Measurements from ENCODE around the gene SRSF6. TPM values are rescaled to one million over a fixed set of nuclear protein-coding genes. Genes with fewer than 3 reads are reported as not detected.

SRSF6 gene
- total and polyA plus RNA-seq, 2 of the 4 experiments (the other 2 are of a cell fraction), result 72.4 to 134 TPM

DNA sequence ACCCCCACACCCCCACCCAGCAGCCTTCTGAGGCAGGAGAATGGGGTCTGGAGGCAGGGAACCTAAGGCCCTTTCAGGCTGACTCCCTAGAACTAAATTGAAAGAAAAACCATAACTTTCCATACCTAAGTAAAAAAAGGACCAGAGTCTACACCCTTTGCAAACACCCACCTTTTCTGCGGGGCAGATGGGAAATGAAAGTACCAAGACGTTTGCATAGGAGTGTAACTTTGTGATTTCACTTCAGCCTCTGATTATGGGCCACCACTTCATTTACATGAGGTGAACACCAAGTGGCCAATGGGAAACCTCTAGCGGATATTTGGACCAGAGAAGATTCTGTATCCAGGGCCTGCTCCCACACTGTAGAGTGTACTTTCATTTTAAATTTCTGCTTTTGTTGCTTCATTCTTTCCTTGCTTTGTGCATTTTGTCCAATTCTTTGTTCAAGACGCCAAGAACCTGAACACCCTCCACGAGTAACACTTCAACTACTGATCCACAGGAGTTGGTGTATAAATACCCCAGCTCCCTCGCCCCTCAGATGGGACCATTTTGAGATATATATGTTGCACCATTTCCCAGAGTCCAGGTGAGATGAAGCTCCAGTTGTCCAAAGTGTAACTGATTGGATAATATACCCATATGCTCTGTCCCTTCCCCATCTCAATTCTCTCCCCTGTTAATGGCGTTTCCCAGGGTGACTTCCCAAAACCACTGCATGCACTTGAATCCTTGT is 18.9 kb upstream of the SRSF6 start:
- intact Hi-C loops (cut with micrococcal nuclease) (no loop called here), in situ Hi-C loops (cut with MboI; ENCODE audit: low sequenced_read_pairs) (no loop called here), dilution Hi-C loops (cut with HindIII; ENCODE audit: low sequenced_read_pairs, unreplicated experiment) (no loop called here)
- Histone ChIP-seq H3K4me2 (ENCODE audit: low read depth, low read length) (no peak overlapping the region), H2AK9ac (replicated peaks; ENCODE audit: low read depth, low read length, poor library complexity) (no peak overlapping the region), H4K20me1 (ENCODE audit: insufficient read depth, low read length) (no peaks in the 10 kb centered on the region), H2BK120ac (ENCODE audit: low read depth, low read length) (no peak overlapping the region), H3K9me1 (ENCODE audit: insufficient read depth, low read length) (no peaks in the 10 kb centered on the region), H2AFZ (replicated peaks; ENCODE audit: low read length, poor library complexity) (no peak overlapping the region), H4K5ac (ENCODE audit: low read depth, low read length) (no peak overlapping the region), H3K27ac (ENCODE audit: insufficient read depth, low read length) (no peak overlapping the region), H3K56ac (ENCODE audit: extremely low read depth, insufficient read depth, low read length) (no peak overlapping the region), H3K4me3 (ENCODE audit: insufficient read depth, low read depth, low read length) (no peak overlapping the region), H3K14ac (replicated peaks; ENCODE audit: low read depth, low read length) (no peak overlapping the region), H3K4ac (ENCODE audit: low read depth, low read length) (no peak overlapping the region), H4K8ac (ENCODE audit: low read depth in 2 of 2, low read length in 2 of 2) (no peak overlapping the region), H2AK5ac (ENCODE audit: low read depth, low read length) (no peak overlapping the region), H2BK5ac (ENCODE audit: low read depth, low read length, poor library complexity, severe bottlenecking) (no peak overlapping the region), H3K23ac (ENCODE audit: low read depth, low read length) (no peak overlapping the region), H2BK20ac (ENCODE audit: low read depth, low read length) (no peak overlapping the region), H3K9ac (ENCODE audit: low read depth, low read length) (no peak overlapping the region), H3K18ac (ENCODE audit: low read depth, low read length) (no peak overlapping the region), H3K79me1 (ENCODE audit: low read depth in 1 of 2, low read length in 2 of 2) (no peaks in the 10 kb centered on the region), H4K91ac (ENCODE audit: insufficient read depth, low read depth, low read length) (no peak overlapping the region), H3K4me1 (ENCODE audit: control insufficient read depth, insufficient read depth, low read length) (no peaks in the 10 kb centered on the region), H3K36me3 (ENCODE audit: control insufficient read depth, insufficient read depth, low read length) (no peaks in the 10 kb centered on the region), H3K9me3 (ENCODE audit: control insufficient read depth, insufficient read depth, low read length) (no peaks in the 10 kb centered on the region), H3K27me3 (ENCODE audit: control insufficient read depth, insufficient read depth, low read length) (peaks cover 5% of the 10 kb centered on the region; the same call in 1 of the 2 replicates), H2BK15ac (ENCODE audit: low read depth, low read length) (no peak overlapping the region)
- WGBS, 2 experiments (ENCODE audit: extremely low coverage in 2 of 2, insufficient read length in 1 of 2), result 100% methylated on average over 1 of the region's 7 CpGs; no CpG with 5 or more reads in 1 of the 2 experiments
- POLR2A ChIA-PET (ENCODE audit: unreplicated experiment), result no interaction called here
- TF ChIP-seq RFX5 (IDR thresholded peaks at IDR 0.05; ENCODE audit: low read depth, low read length), result no peak
- no peak for TF ChIP-seq SMC3 (IDR thresholded peaks at IDR 0.05; ENCODE audit: low read depth, low read length)
- TF ChIP-seq, protein P1, sequence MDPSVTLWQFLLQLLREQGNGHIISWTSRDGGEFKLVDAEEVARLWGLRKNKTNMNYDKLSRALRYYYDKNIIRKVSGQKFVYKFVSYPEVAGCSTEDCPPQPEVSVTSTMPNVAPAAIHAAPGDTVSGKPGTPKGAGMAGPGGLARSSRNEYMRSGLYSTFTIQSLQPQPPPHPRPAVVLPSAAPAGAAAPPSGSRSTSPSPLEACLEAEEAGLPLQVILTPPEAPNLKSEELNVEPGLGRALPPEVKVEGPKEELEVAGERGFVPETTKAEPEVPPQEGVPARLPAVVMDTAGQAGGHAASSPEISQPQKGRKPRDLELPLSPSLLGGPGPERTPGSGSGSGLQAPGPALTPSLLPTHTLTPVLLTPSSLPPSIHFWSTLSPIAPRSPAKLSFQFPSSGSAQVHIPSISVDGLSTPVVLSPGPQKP (IDR thresholded peaks at IDR 0.05; ENCODE audit: borderline replicate concordance, low read depth, low read length), result no peak
- TF ChIP-seq, protein P2, sequence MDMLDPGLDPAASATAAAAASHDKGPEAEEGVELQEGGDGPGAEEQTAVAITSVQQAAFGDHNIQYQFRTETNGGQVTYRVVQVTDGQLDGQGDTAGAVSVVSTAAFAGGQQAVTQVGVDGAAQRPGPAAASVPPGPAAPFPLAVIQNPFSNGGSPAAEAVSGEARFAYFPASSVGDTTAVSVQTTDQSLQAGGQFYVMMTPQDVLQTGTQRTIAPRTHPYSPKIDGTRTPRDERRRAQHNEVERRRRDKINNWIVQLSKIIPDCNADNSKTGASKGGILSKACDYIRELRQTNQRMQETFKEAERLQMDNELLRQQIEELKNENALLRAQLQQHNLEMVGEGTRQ (IDR thresholded peaks at IDR 0.05; ENCODE audit: low read depth, low read length), result no peak
- no peak for TF ChIP-seq BHLHE40 (IDR thresholded peaks at IDR 0.05; ENCODE audit: low read depth, low read length)
- TF ChIP-seq NFE2L2 (IDR thresholded peaks at IDR 0.05; ENCODE audit: low read depth, low read length), result no peak
- no peak for TF ChIP-seq MAFK (IDR thresholded peaks at IDR 0.05; ENCODE audit: low read depth, low read length)
- TF ChIP-seq, protein P3, sequence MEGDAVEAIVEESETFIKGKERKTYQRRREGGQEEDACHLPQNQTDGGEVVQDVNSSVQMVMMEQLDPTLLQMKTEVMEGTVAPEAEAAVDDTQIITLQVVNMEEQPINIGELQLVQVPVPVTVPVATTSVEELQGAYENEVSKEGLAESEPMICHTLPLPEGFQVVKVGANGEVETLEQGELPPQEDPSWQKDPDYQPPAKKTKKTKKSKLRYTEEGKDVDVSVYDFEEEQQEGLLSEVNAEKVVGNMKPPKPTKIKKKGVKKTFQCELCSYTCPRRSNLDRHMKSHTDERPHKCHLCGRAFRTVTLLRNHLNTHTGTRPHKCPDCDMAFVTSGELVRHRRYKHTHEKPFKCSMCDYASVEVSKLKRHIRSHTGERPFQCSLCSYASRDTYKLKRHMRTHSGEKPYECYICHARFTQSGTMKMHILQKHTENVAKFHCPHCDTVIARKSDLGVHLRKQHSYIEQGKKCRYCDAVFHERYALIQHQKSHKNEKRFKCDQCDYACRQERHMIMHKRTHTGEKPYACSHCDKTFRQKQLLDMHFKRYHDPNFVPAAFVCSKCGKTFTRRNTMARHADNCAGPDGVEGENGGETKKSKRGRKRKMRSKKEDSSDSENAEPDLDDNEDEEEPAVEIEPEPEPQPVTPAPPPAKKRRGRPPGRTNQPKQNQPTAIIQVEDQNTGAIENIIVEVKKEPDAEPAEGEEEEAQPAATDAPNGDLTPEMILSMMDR (conservative IDR thresholded peaks at IDR 0.05; ENCODE audit: low read depth, low read length), result no peak
- ATAC-seq (ENCODE audit: low read depth) (no peak), DNase-seq (no peak)
- no TSS peak for BruUV-seq (replicated peaks)
- CTCF ChIA-PET, result no interaction called here
